ENCODE data around the gene SLC35E4.
"Not testable (repeated sequence)": the region's sequence is repeated elsewhere in the genome, so short reads cannot be mapped to it uniquely, and the experiment has no call there.

The SLC35E4 gene

GRCh38 chr22:30635273-30636225 lies at the start of gene SLC35E4:
SLC35E4 (plus strand) TSS chr22:30635781; CDS start chr22:30636451, 670 bp downstream.
- peak; percentile 93 to 99 (median 96) for DNase-seq (ENCODE audit: low read depth in 2 of 3, low spot score in 2 of 3)

GRCh38 chr22:30586414-30586813 lies 49.2 kb upstream of the SLC35E4 start:
- DNase-seq (ENCODE audit: low read depth in 2 of 3, low spot score in 2 of 3), result no peak

- DNase-seq (ENCODE audit: low read depth in 2 of 3, low spot score in 2 of 3), result no peak
Observed at GRCh38 chr22:30591191-30591587, 44.4 kb upstream of the SLC35E4 start.

- peak; percentile 64 to 84 (median 80) for DNase-seq (ENCODE audit: low read depth in 2 of 3, low spot score in 2 of 3)
Observed at GRCh38 chr22:30591588-30592359, 43.8 kb upstream of the SLC35E4 start, which contains the start of gene PES1. PES1 (minus strand) TSS chr22:30591910; CDS start chr22:30591833, 77 bp downstream.

- DNase-seq (ENCODE audit: low read depth in 2 of 3, low spot score in 2 of 3), result not testable (repeated sequence)
Observed at GRCh38 chr22:30592360-30592713, 43.2 kb upstream of the SLC35E4 start.

GRCh38 chr22:30596199-30596598 lies 39.4 kb upstream of the SLC35E4 start:
- no peak for DNase-seq (ENCODE audit: low read depth in 2 of 3, low spot score in 2 of 3)

- no peak for DNase-seq (ENCODE audit: low read depth in 2 of 3, low spot score in 2 of 3)
Observed at GRCh38 chr22:30596886-30597285, 38.7 kb upstream of the SLC35E4 start.

- DNase-seq (ENCODE audit: low read depth in 2 of 3, low spot score in 2 of 3), result no peak
Observed at GRCh38 chr22:30598986-30599385, 36.6 kb upstream of the SLC35E4 start.

- DNase-seq (ENCODE audit: low read depth in 2 of 3, low spot score in 2 of 3), result no peak
Observed at GRCh38 chr22:30600921-30601320, 34.7 kb upstream of the SLC35E4 start.

GRCh38 chr22:30601464-30601863 lies 34.1 kb upstream of the SLC35E4 start:
- DNase-seq (ENCODE audit: low read depth in 2 of 3, low spot score in 2 of 3), result no peak

- DNase-seq (ENCODE audit: low read depth in 2 of 3, low spot score in 2 of 3), result no peak
Observed at GRCh38 chr22:30602049-30602448, 33.5 kb upstream of the SLC35E4 start.

- no peak for DNase-seq (ENCODE audit: low read depth in 2 of 3, low spot score in 2 of 3)
Observed at GRCh38 chr22:30603801-30604200, 31.8 kb upstream of the SLC35E4 start.

- no peak for DNase-seq (ENCODE audit: low read depth in 2 of 3, low spot score in 2 of 3)
Observed at GRCh38 chr22:30604723-30605122, 30.9 kb upstream of the SLC35E4 start.

- no peak for DNase-seq (ENCODE audit: low read depth in 2 of 3, low spot score in 2 of 3)
Observed at GRCh38 chr22:30605449-30606110, 30.0 kb upstream of the SLC35E4 start.

GRCh38 chr22:30606455-30607299 lies 28.9 kb upstream of the SLC35E4 start, which contains the start of gene TCN2:
TCN2 (plus strand) TSS chr22:30607174; CDS start chr22:30607332, 158 bp downstream.
- peak in 1 of 3 experiments; percentile 7 for DNase-seq (ENCODE audit: low read depth in 2 of 3, low spot score in 2 of 3)

- no peak for DNase-seq (ENCODE audit: low read depth in 2 of 3, low spot score in 2 of 3)
Observed at GRCh38 chr22:30607300-30607930, 28.2 kb upstream of the SLC35E4 start.

- no peak for DNase-seq (ENCODE audit: low read depth in 2 of 3, low spot score in 2 of 3)
Observed at GRCh38 chr22:30607939-30608338, 27.6 kb upstream of the SLC35E4 start.

- no peak for DNase-seq (ENCODE audit: low read depth in 2 of 3, low spot score in 2 of 3)
Observed at GRCh38 chr22:30609260-30610185, 26.1 kb upstream of the SLC35E4 start.

GRCh38 chr22:30610299-30610698 lies 25.3 kb upstream of the SLC35E4 start:
- DNase-seq (ENCODE audit: low read depth in 2 of 3, low spot score in 2 of 3), result no peak
